Gastrocnemius medialis (tissue), 4 donors: ENCODE data around the gene DGLUCY.

ENCODE experiments used
- POLR2A ChIP-seq, 2 donors: fragments of 450-650 bp; IDR thresholded peaks; one replicate each; pipeline ENCODE4 v1.6.1; 2017; ENCODE audit warnings: antibody characterized with exemption in 2 of 2, mild to moderate bottlenecking in 2 of 2, moderate library complexity in 2 of 2
- TF ChIP-seq, protein P1 (sequence below), 5 experiments: fragments of 450-650 bp in 3 of 5; fragments of 200-600 bp in 2 of 5; sonication (generic) in 2 of 5; IDR thresholded peaks in 4 of 5; conservative IDR thresholded peaks in 1 of 5; 1 replicate in 4 of 5; 2 replicates in 1 of 5; pipeline ENCODE4 v1.5.1; 2016 to 2019; ENCODE audit warnings: antibody characterized with exemption in 5 of 5, mild to moderate bottlenecking in 3 of 5, moderate library complexity in 3 of 5

DNA sequence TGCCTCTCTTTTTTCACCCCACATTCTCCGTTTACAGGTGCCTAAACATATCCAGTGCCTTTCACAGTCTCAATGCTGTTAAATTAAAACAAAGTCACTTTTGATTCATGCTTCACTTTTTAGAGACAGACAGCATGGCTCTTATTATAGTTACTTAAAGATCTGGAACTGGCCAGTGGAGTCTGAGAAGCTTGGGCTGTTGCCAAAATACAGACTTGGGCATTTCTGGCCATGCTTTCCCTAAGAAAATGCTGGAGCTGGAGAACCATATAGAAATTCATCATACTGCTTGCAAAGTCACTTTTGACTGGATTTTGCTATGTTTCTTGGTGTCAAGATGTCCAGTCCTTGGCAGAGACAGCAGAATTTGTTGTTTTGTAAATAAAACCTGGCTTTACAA, 142.8 kb downstream of the DGLUCY start:
- TF ChIP-seq, protein P1, sequence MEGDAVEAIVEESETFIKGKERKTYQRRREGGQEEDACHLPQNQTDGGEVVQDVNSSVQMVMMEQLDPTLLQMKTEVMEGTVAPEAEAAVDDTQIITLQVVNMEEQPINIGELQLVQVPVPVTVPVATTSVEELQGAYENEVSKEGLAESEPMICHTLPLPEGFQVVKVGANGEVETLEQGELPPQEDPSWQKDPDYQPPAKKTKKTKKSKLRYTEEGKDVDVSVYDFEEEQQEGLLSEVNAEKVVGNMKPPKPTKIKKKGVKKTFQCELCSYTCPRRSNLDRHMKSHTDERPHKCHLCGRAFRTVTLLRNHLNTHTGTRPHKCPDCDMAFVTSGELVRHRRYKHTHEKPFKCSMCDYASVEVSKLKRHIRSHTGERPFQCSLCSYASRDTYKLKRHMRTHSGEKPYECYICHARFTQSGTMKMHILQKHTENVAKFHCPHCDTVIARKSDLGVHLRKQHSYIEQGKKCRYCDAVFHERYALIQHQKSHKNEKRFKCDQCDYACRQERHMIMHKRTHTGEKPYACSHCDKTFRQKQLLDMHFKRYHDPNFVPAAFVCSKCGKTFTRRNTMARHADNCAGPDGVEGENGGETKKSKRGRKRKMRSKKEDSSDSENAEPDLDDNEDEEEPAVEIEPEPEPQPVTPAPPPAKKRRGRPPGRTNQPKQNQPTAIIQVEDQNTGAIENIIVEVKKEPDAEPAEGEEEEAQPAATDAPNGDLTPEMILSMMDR (IDR thresholded peaks at IDR 0.05 in 4 of 5, conservative IDR thresholded peaks at IDR 0.05 in 1 of 5) = no peak
- no peak for TF ChIP-seq POLR2A (IDR thresholded peaks at IDR 0.05)
